Glomerular visceral epithelial cell (primary cell): ENCODE data around the gene GYS2.
A peak's percentile ranks its signal among the peaks of the same experiment; 100 is the strongest.

ENCODE experiments used
- DNase-seq: peaks from one replicate; pipeline ENCODE4 v3.0.0-alpha.2; 2016; ENCODE audit errors: extremely low spot score

Gene GYS2

GRCh38 chr12:21552635-21553328 is 51.9 kb downstream of the GYS2 start:
- no peak for DNase-seq

DNA sequence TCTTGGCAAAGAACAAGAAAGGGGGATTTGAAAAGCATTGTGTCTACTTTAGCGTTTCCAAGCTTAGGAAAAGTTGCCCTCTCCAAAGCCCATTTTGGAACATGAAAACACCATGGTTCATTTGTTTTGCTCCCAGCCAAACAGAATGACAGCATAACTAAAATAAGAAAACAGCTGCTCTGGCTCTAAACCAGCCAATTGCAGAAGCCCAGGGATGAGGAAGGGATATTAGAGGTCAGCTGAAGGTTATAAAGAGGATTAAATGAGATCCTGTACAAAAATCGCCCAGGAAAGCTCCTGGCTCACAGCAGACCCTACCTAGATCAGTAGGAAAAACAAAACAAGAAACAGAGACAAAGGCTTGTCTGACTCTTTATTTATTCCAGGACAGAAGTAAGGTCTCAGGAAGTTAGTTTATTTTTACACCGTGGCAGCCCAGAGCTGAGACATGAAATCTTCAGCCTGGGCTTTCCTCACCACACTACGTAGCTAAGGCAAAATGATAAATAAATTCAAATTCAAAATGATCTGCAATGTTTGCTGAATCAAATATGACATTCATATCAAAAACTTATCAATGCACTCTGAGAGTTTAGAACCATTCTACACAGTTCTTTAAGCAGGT is 52.7 kb downstream of the GYS2 start:
- no peak for DNase-seq

- no peak for DNase-seq
These were observed 57.2 kb downstream of the GYS2 start for GRCh38 chr12:21547437-21547836.

- peak; percentile 15 for DNase-seq
These were observed 57.9 kb downstream of the GYS2 start for GRCh38 chr12:21546716-21547115.

GRCh38 chr12:21545557-21545956 is 59.1 kb downstream of the GYS2 start:
- DNase-seq = no peak

DNA sequence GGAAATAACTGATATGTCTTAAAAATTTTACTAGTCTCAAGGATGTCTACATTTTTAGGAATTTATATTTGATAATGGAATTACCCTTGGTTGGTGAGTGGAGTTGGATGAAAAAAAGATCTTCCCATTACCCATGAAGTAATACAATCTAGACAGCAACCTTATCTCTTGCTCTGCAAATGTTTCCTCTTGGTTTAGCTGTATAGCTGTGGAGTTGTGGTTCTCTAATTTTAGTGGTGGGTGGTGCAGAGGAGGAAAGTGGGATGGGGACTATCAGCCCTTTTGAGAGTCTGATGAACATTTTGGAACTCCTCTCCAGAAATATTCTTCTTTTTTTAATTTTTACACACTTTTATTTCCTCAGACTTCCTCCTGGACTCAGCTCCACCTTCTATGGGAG is 61.5 kb downstream of the GYS2 start:
- DNase-seq = no peak

GRCh38 chr12:21542403-21542802 is 62.2 kb downstream of the GYS2 start:
- DNase-seq = no peak

DNA sequence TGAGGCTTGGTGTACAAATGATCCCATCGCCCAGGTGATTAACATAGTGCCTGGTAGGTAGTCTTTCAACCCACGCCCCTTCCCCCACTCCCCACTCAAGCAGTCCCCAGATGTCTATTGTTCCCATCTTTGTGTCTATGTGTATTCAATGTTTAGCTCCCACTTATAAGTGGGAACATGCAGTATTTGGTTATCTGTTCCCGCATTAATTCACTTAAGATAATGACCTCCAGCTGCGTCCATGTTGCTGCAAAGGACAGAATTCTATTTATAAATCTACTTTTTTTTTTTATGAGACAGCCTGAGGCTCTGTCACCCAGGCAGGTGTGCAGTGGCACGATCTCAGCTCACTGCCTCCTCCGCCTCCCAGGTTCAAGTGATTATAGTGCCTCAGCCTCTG is 62.9 kb downstream of the GYS2 start:
- DNase-seq = no peak

GRCh38 chr12:21539797-21540196 is 64.8 kb downstream of the GYS2 start:
- no peak for DNase-seq

GRCh38 chr12:21538061-21538653 is 66.5 kb downstream of the GYS2 start:
- DNase-seq = no peak

GRCh38 chr12:21529456-21529855 is 75.2 kb downstream of the GYS2 start:
- no peak for DNase-seq

DNA sequence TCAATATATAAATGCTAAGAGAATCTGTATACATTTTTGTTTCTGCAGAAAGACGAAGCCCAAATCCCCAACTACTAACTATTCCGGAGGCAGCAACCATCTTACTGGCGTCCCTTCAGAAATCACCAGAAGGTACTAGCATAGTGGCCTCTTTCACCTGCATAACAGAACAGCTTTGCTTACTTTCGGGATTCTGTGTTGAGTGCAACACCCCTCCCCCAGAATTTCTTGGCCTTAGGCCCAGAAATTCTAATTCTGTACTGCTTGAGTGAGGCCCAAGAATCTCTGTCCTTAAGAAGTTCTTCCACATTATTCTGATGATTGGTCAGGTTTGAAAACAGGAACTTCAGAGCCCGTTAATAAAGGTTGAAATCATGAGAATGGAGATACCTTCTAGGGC is 75.7 kb downstream of the GYS2 start:
- peak; percentile 68 for DNase-seq

GRCh38 chr12:21527451-21528180 is 77.0 kb downstream of the GYS2 start:
- peak; percentile 74 for DNase-seq

GRCh38 chr12:21526721-21527345 is 77.8 kb downstream of the GYS2 start:
- DNase-seq = no peak

- no peak for DNase-seq
These were observed 78.6 kb downstream of the GYS2 start, which contains the start of gene SPX for GRCh38 chr12:21526053-21526452. TSS of gene SPX (plus strand) at chr12:21526296. CDS start at chr12:21526473, 177 bp downstream.

GRCh38 chr12:21523148-21523547 is 81.5 kb downstream of the GYS2 start:
- DNase-seq = no peak

DNA sequence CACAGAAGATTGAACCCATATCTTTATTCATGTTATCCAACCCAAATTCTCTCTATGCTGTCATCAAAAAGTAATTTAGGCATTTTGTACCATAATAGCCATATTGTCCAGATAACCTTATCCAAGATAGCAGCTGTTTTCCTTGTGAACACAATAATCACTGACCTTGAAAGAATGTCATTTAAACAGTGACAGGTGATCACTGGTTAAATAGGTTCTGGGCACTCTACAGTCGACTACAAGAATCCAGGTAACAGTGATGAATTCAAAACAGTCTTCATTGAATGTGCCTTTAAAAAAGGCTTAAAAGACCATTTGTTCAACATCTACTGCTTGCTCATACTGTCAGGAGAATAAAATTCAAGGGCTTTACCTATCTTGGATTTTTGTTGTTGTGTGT is 83.1 kb downstream of the GYS2 start:
- no peak for DNase-seq

DNA sequence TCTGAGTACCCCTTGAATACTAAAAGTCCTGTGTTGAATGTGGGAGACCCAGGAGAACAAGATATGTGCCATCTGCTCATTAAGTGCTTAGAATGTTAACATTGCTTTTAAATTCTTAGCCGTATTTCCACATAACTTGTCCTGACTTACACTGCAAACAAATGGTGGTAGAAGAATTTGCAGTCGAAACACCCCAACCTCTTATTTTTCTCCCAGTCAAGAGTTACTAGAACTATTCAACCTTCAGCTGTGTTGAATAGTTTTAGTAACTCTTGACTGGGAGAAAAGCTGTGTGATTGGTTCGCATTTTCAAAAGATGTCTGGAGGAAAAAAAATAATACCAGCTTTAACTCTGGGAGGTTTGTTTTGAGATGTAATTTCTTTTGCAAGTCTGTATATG is 86.2 kb downstream of the GYS2 start:
- no peak for DNase-seq

DNA sequence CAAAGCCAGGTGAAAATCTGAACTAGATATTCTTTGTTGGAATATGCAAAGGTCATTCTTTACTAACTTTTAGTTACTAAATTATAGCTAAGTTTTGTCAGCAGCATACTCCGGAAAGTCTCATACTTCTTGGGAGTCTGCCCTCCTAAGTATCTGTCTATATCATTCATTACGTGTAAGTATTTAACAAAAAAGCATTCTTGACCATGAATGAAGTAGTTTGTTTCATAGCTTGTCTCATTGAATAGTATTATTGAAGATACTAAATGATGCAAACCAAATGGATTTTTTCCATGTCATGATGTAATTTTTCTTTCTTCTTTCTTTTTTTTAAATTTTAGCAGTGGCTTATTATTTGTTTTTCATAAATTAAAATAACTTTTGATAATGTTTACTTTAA is 88.4 kb downstream of the GYS2 start:
- no peak for DNase-seq

DNA sequence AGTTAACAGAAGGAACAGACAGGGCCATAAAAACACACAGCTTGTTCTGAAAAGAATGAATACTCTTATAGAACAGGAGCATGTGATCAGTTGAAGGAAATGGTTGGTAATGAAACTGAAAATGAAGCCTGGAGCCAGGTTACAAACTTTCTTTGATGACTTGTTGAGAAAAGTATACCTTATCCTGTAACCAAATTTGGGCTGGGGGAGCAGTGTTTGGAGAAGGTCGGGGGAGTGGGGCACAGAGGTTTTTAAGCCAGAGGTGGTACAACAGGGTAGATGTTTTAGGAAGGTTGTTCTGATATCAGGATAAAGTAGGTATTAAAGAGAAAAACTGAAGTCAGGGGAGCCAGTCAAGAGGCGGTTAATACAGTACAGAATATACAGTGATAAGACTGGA is 94.9 kb downstream of the GYS2 start:
- DNase-seq = no peak

DNA sequence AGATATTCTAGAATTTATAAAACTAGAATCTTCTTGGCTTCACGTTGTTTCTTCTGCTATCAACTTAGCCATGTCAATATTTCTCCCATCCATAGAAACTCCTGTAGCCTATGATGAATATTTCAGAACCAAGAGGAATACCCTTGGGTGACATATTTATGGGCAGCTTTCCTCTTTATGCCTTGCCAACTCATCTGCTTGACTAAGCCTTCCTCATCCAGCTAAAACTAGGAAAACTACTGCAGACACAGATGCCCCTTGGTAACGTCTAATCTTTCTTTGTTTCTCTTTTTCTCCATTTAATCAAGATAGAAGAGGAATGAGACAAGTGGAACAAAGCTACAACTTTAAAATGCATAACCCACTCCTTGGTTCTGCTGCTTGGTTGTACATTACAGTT is 96.8 kb downstream of the GYS2 start:
- DNase-seq = no peak

DNA sequence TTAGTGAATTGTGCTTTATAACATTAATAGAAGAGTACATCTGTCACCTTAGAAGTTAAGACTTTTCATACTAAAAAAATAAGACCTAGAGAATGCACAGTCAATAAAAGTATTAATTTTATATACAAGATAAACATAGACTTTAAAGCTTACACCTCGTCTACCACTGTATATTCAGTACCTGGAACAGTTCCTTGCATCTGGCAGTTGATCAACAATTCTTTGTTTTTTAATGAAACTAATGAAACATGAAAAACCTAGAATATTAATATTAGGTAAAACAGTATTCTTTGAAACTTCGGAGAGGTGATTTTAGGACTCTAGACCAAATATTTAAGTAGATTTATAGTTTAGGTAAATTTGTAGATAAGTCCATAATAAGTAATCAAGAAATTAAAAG is 98.8 kb downstream of the GYS2 start:
- DNase-seq = no peak
